ENCODE measurements around the gene DCC. TPM values are rescaled to one million over a fixed set of nuclear protein-coding genes. Genes with fewer than 3 reads are reported as not detected.

DCC gene
- polyA plus RNA-seq, 1 of the 3 experiments (the other 2 are of a cell fraction), result 0.20 TPM

- TF ChIP-seq SIN3A (IDR thresholded peaks at IDR 0.05; ENCODE audit: borderline replicate concordance, low read depth, low read length), result no peak
These were observed 312.4 kb downstream of the DCC start (continued) for GRCh38 chr18:52652391-52652790.

DNA sequence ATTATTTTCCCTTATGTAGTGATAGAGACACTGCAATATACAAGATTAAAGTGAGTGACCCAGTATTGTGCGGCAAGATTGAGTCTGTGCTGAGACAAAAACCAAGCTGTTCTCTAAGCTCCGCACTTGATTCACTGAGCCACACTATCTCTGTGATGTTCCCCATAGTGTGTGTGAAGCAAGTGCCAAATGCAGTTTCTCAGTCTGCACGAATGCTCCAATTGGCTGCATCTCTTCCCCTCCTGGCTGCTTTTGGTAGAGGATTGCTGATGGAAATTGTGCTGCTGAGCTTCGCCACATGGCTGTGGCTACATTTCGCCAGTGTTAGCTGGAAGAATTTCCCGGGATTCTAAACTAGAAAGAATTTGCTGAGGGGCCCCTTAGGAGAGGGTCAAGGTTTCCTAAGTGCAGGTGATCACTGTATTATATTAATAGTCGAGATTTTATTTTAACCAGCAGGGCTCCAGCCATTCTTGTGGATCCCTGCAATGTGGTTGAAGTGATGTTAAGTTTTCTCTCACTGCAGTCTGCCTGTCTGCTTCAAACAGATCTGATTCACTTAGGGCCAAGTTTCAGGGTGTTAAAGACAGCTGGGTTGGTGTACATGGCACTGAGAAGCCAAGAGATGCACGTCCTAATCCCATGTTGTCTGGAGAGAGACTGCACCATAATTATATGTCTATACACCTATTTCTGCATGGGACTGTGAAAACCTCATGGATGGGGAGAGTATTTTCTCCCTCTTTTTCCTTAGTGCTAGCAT is 317.2 kb downstream of the DCC start:
- no peaks in the 10 kb centered on the region for H3K36me3 ChIP-seq (replicated peaks in 1 of 2; ENCODE audit: control insufficient read depth in 1 of 2, insufficient read depth in 2 of 2, low read length in 1 of 2)
- H2AFZ ChIP-seq (ENCODE audit: low read depth), result no peak overlapping the region
- H3K9me2 ChIP-seq, result no peaks in the 10 kb centered on the region
- CTCF ChIA-PET, result interaction anchor here (1.2 kb wide), 2 partner anchors 9 to 11 kb away, joined by 3 to 4 read pairs; no protein-coding TSS in a partner anchor
- no peaks in the 10 kb centered on the region for H3K9me3 ChIP-seq
- H3K9ac ChIP-seq, result no peak overlapping the region
- H3K27me3 ChIP-seq (ENCODE audit: insufficient read depth), result no peaks in the 10 kb centered on the region
- no peak overlapping the region for H3K4me3 ChIP-seq (ENCODE audit: low read depth in 2 of 2, low read length in 1 of 2)
- H3K27ac ChIP-seq (ENCODE audit: low read depth in 2 of 2, low read length in 1 of 2), result no peak overlapping the region
- no peaks in the 10 kb centered on the region; a peak in 1 of 4 replicates for H3K4me1 ChIP-seq (ENCODE audit: control insufficient read depth in 1 of 2, insufficient read depth in 2 of 2, low read depth in 1 of 2, low read length in 1 of 2)
- POLR2A ChIA-PET, result no interaction called here
- TF ChIP-seq, protein P1, sequence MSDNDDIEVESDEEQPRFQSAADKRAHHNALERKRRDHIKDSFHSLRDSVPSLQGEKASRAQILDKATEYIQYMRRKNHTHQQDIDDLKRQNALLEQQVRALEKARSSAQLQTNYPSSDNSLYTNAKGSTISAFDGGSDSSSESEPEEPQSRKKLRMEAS (IDR thresholded peaks at IDR 0.05; ENCODE audit: low read depth), result no peak
- TF ChIP-seq FOSL2 (IDR thresholded peaks at IDR 0.05; ENCODE audit: borderline replicate concordance, low read depth) (no peak), CTCF (IDR thresholded peaks at IDR 0.05) (no peak)
- 51% methylated on average over 8 of the region's 8 CpGs for WGBS (ENCODE audit: low lambda C conversion rate)
- no peak overlapping the region for H3K4me2 ChIP-seq
- H3F3A ChIP-seq (replicated peaks; ENCODE audit: insufficient read depth), result no peaks in the 10 kb centered on the region
- no peaks in the 10 kb centered on the region for H3K79me2 ChIP-seq (ENCODE audit: insufficient read depth)
- no peak for DNase-seq
- H4K20me1 ChIP-seq (ENCODE audit: insufficient read depth), result no peaks in the 10 kb centered on the region

- Histone ChIP-seq H3K36me3 (replicated peaks in 1 of 2; ENCODE audit: control insufficient read depth in 1 of 2, insufficient read depth in 2 of 2, low read length in 1 of 2) (no peaks in the 10 kb centered on the region), H3K4me3 (ENCODE audit: low read depth in 2 of 2, low read length in 1 of 2) (no peak overlapping the region), H3K9me2 (no peaks in the 10 kb centered on the region), H3K79me2 (ENCODE audit: insufficient read depth) (no peaks in the 10 kb centered on the region), H3K9ac (no peak overlapping the region), H3F3A (replicated peaks; ENCODE audit: insufficient read depth) (no peaks in the 10 kb centered on the region), H2AFZ (ENCODE audit: low read depth) (no peak overlapping the region), H3K27ac (ENCODE audit: low read depth in 2 of 2, low read length in 1 of 2) (no peak overlapping the region), H3K9me3 (no peaks in the 10 kb centered on the region), H3K4me1 (ENCODE audit: control insufficient read depth in 1 of 2, insufficient read depth in 2 of 2, low read depth in 1 of 2, low read length in 1 of 2) (peaks cover 0 to 6% of the 10 kb centered on the region in 2 experiments; a peak in 1 of 4 replicates), H4K20me1 (ENCODE audit: insufficient read depth) (no peaks in the 10 kb centered on the region), H3K27me3 (ENCODE audit: insufficient read depth) (no peaks in the 10 kb centered on the region), H3K4me2 (no peak overlapping the region)
- POLR2A ChIA-PET, result interaction anchor here (0.8 kb wide), 1 partner anchor 326 kb away, joined by 3 read pairs; no protein-coding TSS in a partner anchor
- CTCF ChIA-PET, result interaction anchor here (0.6 to 1.8 kb wide), 3 partner anchors 11 to 329 kb away, joined by 3 to 4 read pairs (median 4); no protein-coding TSS in a partner anchor
- WGBS (ENCODE audit: low lambda C conversion rate), result 25% methylated on average over 4 of the region's 4 CpGs
- TF ChIP-seq FOSL2 (IDR thresholded peaks at IDR 0.05; ENCODE audit: borderline replicate concordance, low read depth) (no peak), POLR2AphosphoS5 (IDR thresholded peaks at IDR 0.05; ENCODE audit: low read depth, low read length) (no peak), IRF3 (IDR thresholded peaks at IDR 0.05; ENCODE audit: low read depth, low read length) (no peak)
- no peak for DNase-seq
These were observed 327.6 kb downstream of the DCC start for GRCh38 chr18:52667463-52668065.
